Myometrial cell (primary cell): Measurements from ENCODE around the gene MYH6. TPM values are rescaled to one million over a fixed set of nuclear protein-coding genes. Genes with fewer than 3 reads are reported as not detected.

Experiments
- total RNA-seq: library from RNA; depleted of rRNA; stranded (reverse); fragments of >200 nt; gene quantifications from 2 replicates; pipeline ENCODE4 v1.2.3, GENCODE V29; 2015

Gene MYH6
- total RNA-seq: not detected in 2 replicates

GRCh38 chr14:23407516-23408306, at the start of gene MYH6:
MYH6 (minus strand) TSS chr14:23408273; CDS start chr14:23407223, 1,050 bp downstream.

GRCh38 chr14:23435543-23436326, 27.7 kb upstream of the MYH6 start, which contains the start of gene MYH7:
MYH7 (minus strand) TSS chr14:23435660; CDS start chr14:23433732, 1,928 bp downstream.

GRCh38 chr14:23376482-23377197, 31.4 kb downstream of the MYH6 start, which contains the start of gene CMTM5:
CMTM5 (plus strand) TSS chr14:23377046; CDS start chr14:23377252, 206 bp downstream.

GRCh38 chr14:23372509-23372908, 35.6 kb downstream of the MYH6 start, which contains the start of gene IL25:
IL25 (plus strand) TSS chr14:23372809.

DNA sequence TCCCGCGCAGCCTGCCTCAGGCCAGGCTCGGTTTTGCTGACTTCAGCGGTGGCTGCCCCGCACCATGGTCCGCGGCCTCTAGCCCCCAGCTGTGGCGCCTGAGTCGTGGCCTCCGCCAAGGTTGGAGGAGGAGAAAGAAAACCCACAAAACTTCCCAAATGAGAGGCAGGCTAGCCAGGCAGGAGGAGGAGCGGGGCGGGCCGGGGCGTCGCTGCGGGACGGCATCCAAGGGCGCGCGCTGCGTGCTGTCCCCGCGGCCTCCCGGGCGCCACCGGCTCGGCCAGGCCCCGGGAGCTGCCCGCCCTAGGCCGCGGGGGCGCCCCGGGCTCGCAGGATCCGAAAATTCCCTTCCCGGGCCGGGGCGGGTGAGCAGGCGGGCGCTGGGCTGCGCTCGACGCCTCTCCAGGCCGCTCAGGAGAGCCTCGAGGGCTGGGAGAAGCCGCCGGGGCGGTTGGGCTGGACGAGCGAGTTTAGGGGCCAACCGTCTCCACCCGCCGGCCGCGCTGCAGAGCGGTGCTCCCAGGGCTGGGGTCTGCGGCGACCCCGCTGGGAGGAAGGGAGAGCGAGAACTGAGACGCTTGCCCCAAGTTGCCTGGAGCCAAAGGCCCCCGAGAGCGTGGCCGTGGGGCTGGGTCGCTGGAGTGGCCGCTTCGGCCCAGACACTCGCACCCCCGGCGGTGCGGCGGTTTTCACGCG, 42.9 kb downstream of the MYH6 start, which contains the start of gene EFS:
Gene EFS (minus strand): TSS at position 137 of the 696 bp plus-strand sequence. CDS start 147 bp downstream, outside the sequence.

GRCh38 chr14:23352506-23353432, 55.3 kb downstream of the MYH6 start, which contains the start of gene SLC22A17:
SLC22A17 (minus strand) TSS chr14:23352887.

Other genes starting within 250 kb of the MYH6 start
- 6.9 and 13.1 TPM in 2 replicates for gene SLC7A8, start 224.6 kb downstream of the MYH6 start, total RNA-seq
- not detected in 2 replicates for gene RNF212B, start 170.3 kb downstream of the MYH6 start, total RNA-seq
- gene HOMEZ, start 122.1 kb downstream of the MYH6 start, total RNA-seq: 9.6 and 14.4 TPM in 2 replicates
- gene PPP1R3E, start 105.4 kb downstream of the MYH6 start, total RNA-seq: 1.1 and 1.2 TPM in 2 replicates
- gene BCL2L2, start 101.4 kb downstream of the MYH6 start, total RNA-seq: 16.7 and 21.1 TPM in 2 replicates
- 59.5 and 63.1 TPM in 2 replicates for gene PABPN1, start 86.8 kb downstream of the MYH6 start, total RNA-seq
- 10.1 and 16.8 TPM in 2 replicates for gene SLC22A17, start 55.4 kb downstream of the MYH6 start, total RNA-seq
- 10.5 and 11.8 TPM in 2 replicates for gene EFS, start 43.1 kb downstream of the MYH6 start, total RNA-seq
- not detected in 2 replicates for gene IL25, start 35.5 kb downstream of the MYH6 start, total RNA-seq
- not detected in 2 replicates for gene CMTM5, start 31.2 kb downstream of the MYH6 start, total RNA-seq
- gene MYH7, start 27.4 kb upstream of the MYH6 start, total RNA-seq: not detected in 2 replicates
- gene NGDN, start 61.4 kb upstream of the MYH6 start, total RNA-seq: 23.4 and 26.8 TPM in 2 replicates
- 1.9 TPM in 1 of 2 replicates, not detected in the other for gene ZFHX2, start 143.5 kb upstream of the MYH6 start, total RNA-seq
- gene THTPA, start 148.0 kb upstream of the MYH6 start, total RNA-seq: 10.3 and 22.5 TPM in 2 replicates
- gene AP1G2, start 159.5 kb upstream of the MYH6 start, total RNA-seq: 15.9 and 23.0 TPM in 2 replicates
- gene JPH4, start 170.5 kb upstream of the MYH6 start, total RNA-seq: not detected in 2 replicates
- 0.29 TPM in 1 of 2 replicates, not detected in the other for gene DHRS2, start 228.1 kb upstream of the MYH6 start, total RNA-seq